ENCODE results near the gene ADAMTS18. TPM values are rescaled to one million over a fixed set of nuclear protein-coding genes. Genes with fewer than 3 reads are reported as not detected.

Gene ADAMTS18
- total RNA-seq, 6 experiments from 2014 or later = not detected

DNA sequence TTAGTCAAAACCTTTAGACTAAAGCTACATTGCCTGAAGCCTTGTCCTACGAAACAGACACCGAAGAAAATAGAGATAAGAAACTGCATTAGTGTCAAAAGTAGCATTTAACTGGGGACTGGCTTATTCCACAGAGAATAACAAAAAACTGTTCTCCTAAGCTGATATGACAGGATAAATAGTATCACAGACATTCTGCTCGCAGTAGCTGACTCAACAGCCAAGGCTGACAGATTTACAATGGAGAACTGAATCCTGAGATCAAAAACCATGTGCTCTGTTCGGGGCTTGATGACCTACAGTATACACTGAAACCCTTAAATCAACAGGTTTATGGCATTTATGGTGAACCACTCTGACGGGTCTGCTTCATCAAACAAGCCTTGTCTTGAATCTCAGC lies 25.5 kb downstream of the ADAMTS18 start:
- Mint-ChIP-seq H3K9me3 (peaks cover 39% of the 10 kb centered on the region), H3K36me3 (ENCODE audit: low read depth) (no peaks in the 10 kb centered on the region), H3K4me3 (no peak overlapping the region), H3K27ac (no peak overlapping the region), H3K27me3 (ENCODE audit: insufficient read depth) (no peaks in the 10 kb centered on the region), H3K4me1 (ENCODE audit: low read depth) (no peaks in the 10 kb centered on the region)
- no peak for DNase-seq
- TF ChIP-seq, protein P1, sequence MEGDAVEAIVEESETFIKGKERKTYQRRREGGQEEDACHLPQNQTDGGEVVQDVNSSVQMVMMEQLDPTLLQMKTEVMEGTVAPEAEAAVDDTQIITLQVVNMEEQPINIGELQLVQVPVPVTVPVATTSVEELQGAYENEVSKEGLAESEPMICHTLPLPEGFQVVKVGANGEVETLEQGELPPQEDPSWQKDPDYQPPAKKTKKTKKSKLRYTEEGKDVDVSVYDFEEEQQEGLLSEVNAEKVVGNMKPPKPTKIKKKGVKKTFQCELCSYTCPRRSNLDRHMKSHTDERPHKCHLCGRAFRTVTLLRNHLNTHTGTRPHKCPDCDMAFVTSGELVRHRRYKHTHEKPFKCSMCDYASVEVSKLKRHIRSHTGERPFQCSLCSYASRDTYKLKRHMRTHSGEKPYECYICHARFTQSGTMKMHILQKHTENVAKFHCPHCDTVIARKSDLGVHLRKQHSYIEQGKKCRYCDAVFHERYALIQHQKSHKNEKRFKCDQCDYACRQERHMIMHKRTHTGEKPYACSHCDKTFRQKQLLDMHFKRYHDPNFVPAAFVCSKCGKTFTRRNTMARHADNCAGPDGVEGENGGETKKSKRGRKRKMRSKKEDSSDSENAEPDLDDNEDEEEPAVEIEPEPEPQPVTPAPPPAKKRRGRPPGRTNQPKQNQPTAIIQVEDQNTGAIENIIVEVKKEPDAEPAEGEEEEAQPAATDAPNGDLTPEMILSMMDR (IDR thresholded peaks at IDR 0.05) = no peak

DNA sequence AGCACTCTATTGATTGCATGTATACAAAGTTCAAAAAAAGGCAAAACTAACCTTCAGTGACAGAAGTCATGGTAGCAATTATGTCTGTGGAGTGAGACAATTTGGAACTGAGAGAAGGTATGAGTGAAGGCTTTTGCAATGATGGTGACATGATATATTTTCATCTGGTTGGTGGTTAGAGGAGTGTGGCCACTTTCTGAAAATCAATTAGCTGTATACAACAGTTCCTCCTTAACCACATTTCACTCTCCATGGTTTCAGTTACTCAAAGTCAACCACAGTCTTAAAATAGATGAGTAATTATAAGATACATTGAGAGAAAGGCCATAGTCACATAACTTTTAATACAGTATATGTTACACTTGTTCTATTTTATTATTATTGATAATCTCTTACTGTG lies 26.2 kb downstream of the ADAMTS18 start:
- no peaks in the 10 kb centered on the region for H3K27me3 Mint-ChIP-seq (ENCODE audit: insufficient read depth)
- H3K9me3 Mint-ChIP-seq = peaks cover 41% of the 10 kb centered on the region
- H3K36me3 Mint-ChIP-seq (ENCODE audit: low read depth) = no peaks in the 10 kb centered on the region
- H3K4me1 Mint-ChIP-seq (ENCODE audit: low read depth) = no peaks in the 10 kb centered on the region
- DNase-seq = no peak
- H3K4me3 Mint-ChIP-seq = no peak overlapping the region
- TF ChIP-seq, protein P1 (IDR thresholded peaks at IDR 0.05) = no peak
- no peak overlapping the region for H3K27ac Mint-ChIP-seq

DNA sequence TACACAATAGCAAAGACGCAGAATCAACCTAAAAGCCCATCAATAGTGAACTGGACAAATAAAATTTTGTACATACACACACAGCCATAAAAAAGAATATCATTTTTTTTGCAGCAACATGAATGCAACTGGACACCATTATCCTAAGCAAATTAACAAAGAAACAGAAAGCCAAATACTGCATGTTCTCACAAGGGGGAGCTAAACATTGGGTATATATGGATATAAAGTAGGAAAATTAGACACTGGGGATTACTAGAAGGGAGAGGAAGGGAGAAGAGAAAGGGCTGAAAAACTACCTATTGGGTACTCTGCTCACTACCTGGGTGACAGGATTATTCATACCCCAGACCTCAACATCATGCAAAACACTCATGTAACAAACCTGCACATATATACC lies 28.2 kb downstream of the ADAMTS18 start:
- H3K4me3 Mint-ChIP-seq = no peak overlapping the region
- H3K36me3 Mint-ChIP-seq (ENCODE audit: low read depth) = no peaks in the 10 kb centered on the region
- no peak for DNase-seq
- peaks cover 48% of the 10 kb centered on the region for H3K9me3 Mint-ChIP-seq
- TF ChIP-seq, protein P1 (IDR thresholded peaks at IDR 0.05) = peak; percentile 9; the same call in 1 of the 2 replicates
- no peak overlapping the region for H3K27ac Mint-ChIP-seq
- no peaks in the 10 kb centered on the region for H3K27me3 Mint-ChIP-seq (ENCODE audit: insufficient read depth)
- no peaks in the 10 kb centered on the region for H3K4me1 Mint-ChIP-seq (ENCODE audit: low read depth)

DNA sequence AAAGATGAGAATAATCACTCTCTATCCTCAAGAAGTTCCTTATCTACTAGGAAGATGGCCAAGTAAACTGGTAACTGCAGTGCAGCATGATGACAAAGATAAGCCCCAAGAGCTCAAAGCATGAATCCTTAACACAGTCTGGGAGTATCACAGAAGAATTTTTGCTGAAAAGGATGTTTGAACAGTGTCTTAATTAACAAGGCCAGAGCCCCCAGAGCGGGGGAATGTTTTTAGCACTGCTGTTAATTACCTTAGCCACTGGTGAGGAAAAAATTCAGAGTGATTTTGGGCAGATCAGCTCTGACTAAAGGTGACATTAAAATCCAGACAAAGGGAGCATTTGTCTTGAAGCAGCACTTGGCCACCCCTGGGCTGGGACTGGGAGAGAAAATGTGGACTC lies 30.1 kb downstream of the ADAMTS18 start:
- Mint-ChIP-seq H3K4me3 (no peak overlapping the region), H3K36me3 (ENCODE audit: low read depth) (no peaks in the 10 kb centered on the region), H3K27ac (no peak overlapping the region), H3K4me1 (ENCODE audit: low read depth) (no peaks in the 10 kb centered on the region), H3K27me3 (ENCODE audit: insufficient read depth) (no peaks in the 10 kb centered on the region), H3K9me3 (peaks cover 46% of the 10 kb centered on the region)
- DNase-seq = no peak
- TF ChIP-seq, protein P1 (IDR thresholded peaks at IDR 0.05) = no peak

DNA sequence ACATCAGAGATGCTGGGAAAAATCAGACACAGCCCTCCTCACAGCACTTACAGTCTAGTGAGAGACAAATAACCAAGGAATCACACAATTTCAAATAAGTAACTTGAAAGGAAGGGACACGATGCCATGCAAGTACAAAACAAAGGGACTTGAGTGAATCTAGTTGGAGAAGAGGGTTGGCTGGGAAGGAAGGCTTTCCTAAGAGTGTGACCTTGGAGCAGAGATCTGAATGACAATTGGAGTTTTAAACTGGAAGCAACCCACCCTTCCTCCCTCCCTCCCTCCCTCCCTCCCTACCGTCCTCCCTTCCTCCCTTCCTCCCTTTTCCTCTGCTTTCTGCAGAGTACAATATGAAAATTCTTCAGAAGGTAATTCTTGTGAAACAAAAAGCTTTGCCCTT lies 31.1 kb downstream of the ADAMTS18 start:
- DNase-seq = no peak
- TF ChIP-seq, protein P1 (IDR thresholded peaks at IDR 0.05) = no peak
- H3K36me3 Mint-ChIP-seq (ENCODE audit: low read depth) = no peaks in the 10 kb centered on the region
- H3K27ac Mint-ChIP-seq = no peak overlapping the region
- no peaks in the 10 kb centered on the region for H3K27me3 Mint-ChIP-seq (ENCODE audit: insufficient read depth)
- H3K4me3 Mint-ChIP-seq = no peak overlapping the region
- no peaks in the 10 kb centered on the region for H3K4me1 Mint-ChIP-seq (ENCODE audit: low read depth)
- peaks cover 52% of the 10 kb centered on the region for H3K9me3 Mint-ChIP-seq

DNA sequence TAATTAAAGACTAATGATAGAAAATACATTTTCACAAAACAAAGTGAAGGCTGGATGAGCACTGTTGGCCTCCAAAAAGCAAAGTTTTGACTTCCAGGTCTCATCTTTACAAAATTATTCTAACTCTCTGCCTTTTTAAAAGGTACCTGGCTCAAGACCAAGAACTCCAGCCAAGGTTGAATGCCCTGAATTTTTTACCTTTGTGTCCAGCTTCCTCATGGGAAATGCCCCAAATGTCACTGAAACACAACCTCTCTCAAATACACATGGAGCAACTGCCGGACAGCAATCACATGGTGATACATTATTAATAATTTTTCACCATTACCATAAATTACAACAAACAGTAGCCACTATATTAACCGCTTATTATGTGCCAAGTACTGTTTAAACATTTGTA lies 32.2 kb downstream of the ADAMTS18 start:
- DNase-seq = no peak
- H3K27ac Mint-ChIP-seq = no peak overlapping the region

More for the DNA sequence above, 32.2 kb downstream of the ADAMTS18 start:
- Mint-ChIP-seq H3K9me3 (peaks cover 62% of the 10 kb centered on the region), H3K36me3 (ENCODE audit: low read depth) (no peaks in the 10 kb centered on the region), H3K4me1 (ENCODE audit: low read depth) (no peaks in the 10 kb centered on the region), H3K27me3 (ENCODE audit: insufficient read depth) (no peaks in the 10 kb centered on the region), H3K4me3 (no peak overlapping the region)
- TF ChIP-seq, protein P1 (IDR thresholded peaks at IDR 0.05) = no peak
